SK-N-SH (cell line): ENCODE results near the gene UEVLD.
"Not testable (repeated sequence)": the region's sequence is repeated elsewhere in the genome, so short reads cannot be mapped to it uniquely, and the experiment has no call there.

Experiments
- IRF3 ChIP-seq: fragments of 150-350 bp; IDR thresholded peaks from 2 replicates; pipeline ENCODE4 v1.6.1; 2016; ENCODE audit warnings: mild to moderate bottlenecking, low read depth, low read length
- TF ChIP-seq, protein P1 (sequence below): fragments of 150-350 bp; IDR thresholded peaks from 2 replicates; pipeline ENCODE4 v1.6.1; 2017; ENCODE audit warnings: antibody characterized with exemption, low read length, low read depth, borderline replicate concordance

GRCh38 chr11:18594088-18594487 lies 5.6 kb upstream of the UEVLD start:
- TF ChIP-seq, protein P1, sequence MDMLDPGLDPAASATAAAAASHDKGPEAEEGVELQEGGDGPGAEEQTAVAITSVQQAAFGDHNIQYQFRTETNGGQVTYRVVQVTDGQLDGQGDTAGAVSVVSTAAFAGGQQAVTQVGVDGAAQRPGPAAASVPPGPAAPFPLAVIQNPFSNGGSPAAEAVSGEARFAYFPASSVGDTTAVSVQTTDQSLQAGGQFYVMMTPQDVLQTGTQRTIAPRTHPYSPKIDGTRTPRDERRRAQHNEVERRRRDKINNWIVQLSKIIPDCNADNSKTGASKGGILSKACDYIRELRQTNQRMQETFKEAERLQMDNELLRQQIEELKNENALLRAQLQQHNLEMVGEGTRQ = not testable (repeated sequence)
- not testable (repeated sequence) for TF ChIP-seq IRF3
